HepG2 (cell line): Measurements from ENCODE around the gene KDM5C. TPM values are rescaled to one million over a fixed set of nuclear protein-coding genes. Genes with fewer than 3 reads are reported as not detected.

Source experiments
- ATAC-seq: fragments of 200-7000 bp; cut with Tn5 transposase; 3 replicates; pipeline ENCODE4 v1.9.1; 2020; ENCODE audit warnings: mild to moderate bottlenecking, moderate library complexity
- BruUV-seq: library from RNA; stranded (reverse); fragments of 400-500 nt; replicated peaks from 2 replicates; lab custom pipeline; 2021; lab: Mats Ljungman, UMichigan
- CTCF ChIA-PET: fragments of 300-600 bp; formaldehyde crosslinking; extraction: SDS; loops from one replicate; lab custom pipeline; 2021; ENCODE audit warnings: low total read pairs, inconsistent platforms, low intra/inter-chr PET ratio; lab: Yijun Ruan, JAX
- POLR2A ChIA-PET: fragments of 350-600 bp; sonication (Branson Sonifier 250); formaldehyde crosslinking; loops from one replicate; lab custom pipeline; 2020; ENCODE audit warnings: antibody characterized with exemption, inconsistent platforms; lab: Yijun Ruan, JAX
- DNase-seq: peaks from one replicate; pipeline ENCODE4 v3.0.0-alpha.2; 2015; ENCODE audit warnings: low spot score
- FAIRE-seq: peaks from 3 replicates; lab custom pipeline; 2011; peaks lifted over from hg19 to GRCh38; lab: Jason Lieb, UNC
- H2AFZ ChIP-seq: one replicate; pipeline ENCODE4 v1.6.1; 2011; ENCODE audit warnings: low read length, inconsistent platforms
- H3K27ac ChIP-seq: fragments of 300-600 bp; 3 replicates; pipeline ENCODE4 v1.8.0; 2011; ENCODE audit warnings: mixed run types, mild to moderate bottlenecking, mixed read lengths, low read length, inconsistent platforms; ENCODE audit not compliant: insufficient read depth; ENCODE audit errors: extremely low read length
- H3K27me3 ChIP-seq, 2 experiments: fragments of 200-600 bp in 1 of 2; 2 replicates in 1 of 2; 3 replicates in 1 of 2; pipeline versions ENCODE4 v1.6.0 to v1.8.0; 2011; ENCODE audit warnings: low read length in 2 of 2, mild to moderate bottlenecking in 2 of 2, moderate library complexity in 2 of 2, inconsistent platforms in 1 of 2; ENCODE audit not compliant: insufficient read depth in 2 of 2, control insufficient read depth in 1 of 2
- H3K36me3 ChIP-seq, 2 experiments: fragments of 200-600 bp in 1 of 2; replicated peaks in 1 of 2; 2 replicates in 1 of 2; 3 replicates in 1 of 2; pipeline versions ENCODE4 v1.5.1 to v1.8.0; 2011; ENCODE audit warnings: low read length in 2 of 2, inconsistent platforms in 1 of 2; ENCODE audit not compliant: insufficient read depth in 2 of 2, control insufficient read depth in 1 of 2
- H3K4me1 ChIP-seq: 2 replicates; pipeline ENCODE4 v1.5.1; 2012; ENCODE audit warnings: low read length, inconsistent platforms; ENCODE audit not compliant: insufficient read depth
- H3K4me2 ChIP-seq: 2 replicates; pipeline ENCODE4 v1.6.0; 2011; ENCODE audit warnings: low read depth, low read length, inconsistent platforms
- H3K4me3 ChIP-seq, 3 experiments: fragments of 200-600 bp in 1 of 3; sonication (generic), shearing (Covaris generic) in 1 of 3; replicated peaks in 1 of 3; 2 replicates each; pipeline ENCODE4 v1.5.1; 2011 to 2016; ENCODE audit warnings: low read length in 3 of 3, inconsistent platforms in 2 of 3, low read depth in 2 of 3, mild to moderate bottlenecking in 2 of 3, control low read depth in 1 of 3, mixed read lengths in 1 of 3; ENCODE audit not compliant: insufficient read depth in 1 of 3
- H3K79me2 ChIP-seq: one replicate; pipeline ENCODE4 v1.6.1; 2011; ENCODE audit warnings: low read length, inconsistent platforms; ENCODE audit not compliant: insufficient read depth
- H3K9ac ChIP-seq: 2 replicates; pipeline ENCODE4 v1.6.0; 2011; ENCODE audit warnings: mild to moderate bottlenecking, low read depth, low read length, inconsistent platforms; ENCODE audit not compliant: insufficient read depth
- H3K9me3 ChIP-seq: 2 replicates; pipeline ENCODE4 v1.5.1; 2012; ENCODE audit warnings: mild to moderate bottlenecking, low read length
- H4K20me1 ChIP-seq: 2 replicates; pipeline ENCODE4 v1.6.0; 2011; ENCODE audit warnings: inconsistent platforms, mild to moderate bottlenecking, low read length, moderate library complexity; ENCODE audit not compliant: insufficient read depth
- ATF6 ChIP-seq: sonication (generic); formaldehyde crosslinking; conservative IDR thresholded peaks from 2 replicates; pipeline ENCODE4 v1.4.0; 2020; ENCODE audit warnings: missing genetic modification reagents
- HOMEZ ChIP-seq: IDR thresholded peaks from 2 replicates; pipeline ENCODE4 v1.6.1; 2016; ENCODE audit warnings: low read depth
- NR2F2 ChIP-seq: IDR thresholded peaks from 2 replicates; pipeline ENCODE4 v1.6.1; 2012; ENCODE audit warnings: low read depth, inconsistent platforms, borderline replicate concordance
- PHF21A ChIP-seq: sonication (generic); formaldehyde crosslinking; IDR thresholded peaks from 2 replicates; pipeline ENCODE4 v1.5.0; 2020; ENCODE audit warnings: mild to moderate bottlenecking, missing genetic modification reagents
- ZBTB42 ChIP-seq: sonication (generic); formaldehyde crosslinking; IDR thresholded peaks from 2 replicates; pipeline ENCODE4 v1.5.0; 2020; ENCODE audit warnings: mild to moderate bottlenecking, missing genetic modification reagents
- ZC3H13 ChIP-seq: sonication (generic); formaldehyde crosslinking; IDR thresholded peaks from 2 replicates; pipeline ENCODE4 v1.8.1; 2023; ENCODE audit warnings: mild to moderate bottlenecking, missing genetic modification reagents, moderate library complexity
- ZKSCAN1 ChIP-seq: fragments of 150-350 bp; IDR thresholded peaks from 2 replicates; pipeline ENCODE4 v1.6.1; 2014; ENCODE audit warnings: low read length
- WGBS: methylation state at CpG from one replicate; pipeline ENCODE4 v1.1.6; 2017; ENCODE audit warnings: low lambda C conversion rate; 5-methylcytosine and 5-hydroxymethylcytosine counted together
- in situ Hi-C: cut with HindIII; loops from 2 replicates; pipeline ENCODE4 v1.10.0; 2017; ENCODE audit warnings: low pct_unique_long_range_greater_than_20kb; ENCODE audit not compliant: extremely low pct_ligation_motif_present
- intact Hi-C: fragments of 100-400 bp; cut with micrococcal nuclease; formaldehyde crosslinking; loops from one replicate; pipeline ENCODE4 v1.10.0; 2022; ENCODE audit not compliant: unreplicated experiment
- polyA plus RNA-seq, 8 experiments: library from polyadenylated mRNA; depleted of rRNA in 3 of 8; stranded (reverse) in 7 of 8; unstranded in 1 of 8; fragments of >200 nt; fragmentation: Illumina TruSeq in 4 of 8; extraction: Trizol in 4 of 8; gene quantifications; 2 replicates each; pipeline versions ENCODE4 v1.2.1 to v1.2.3, GENCODE V29; 2011 to 2016; ENCODE audit warnings: low read depth in 4 of 8, missing spikeins in 1 of 8, mixed read lengths in 1 of 8; ENCODE audit not compliant: insufficient read depth in 1 of 8
- total RNA-seq, 5 experiments: library from RNA; depleted of rRNA; stranded (reverse); fragments of >200 nt; fragmentation: Illumina TruSeq; extraction: Trizol; gene quantifications; 2 replicates each; pipeline ENCODE4 v1.2.3, GENCODE V29; 2016; ENCODE audit warnings: low read depth in 1 of 5
- TF ChIP-seq, protein P1 (sequence below): sonication (generic); formaldehyde crosslinking; IDR thresholded peaks from 2 replicates; pipeline ENCODE4 v1.5.0; 2020; ENCODE audit warnings: mild to moderate bottlenecking, low read depth, missing genetic modification reagents, borderline replicate concordance

The KDM5C gene
- total and polyA plus RNA-seq, 2 of the 13 experiments (the other 11 are each of a cell fraction or from before 2014, with no cell fraction given), result 32.5 to 34.0 TPM

- FAIRE-seq (no peak), ATAC-seq (no peak), DNase-seq (no peak)
- Histone ChIP-seq H3K4me2 (no peak overlapping the region), H2AFZ (no peak overlapping the region), H3K79me2 (no peaks in the 10 kb centered on the region), H3K27me3 (no peaks in the 10 kb centered on the region), H3K9me3 (no peaks in the 10 kb centered on the region), H3K36me3 (no peaks in the 10 kb centered on the region), H3K4me1 (no peaks in the 10 kb centered on the region), H4K20me1 (no peaks in the 10 kb centered on the region), H3K4me3 (no peak overlapping the region), H3K27ac (no peak overlapping the region), H3K9ac (no peak overlapping the region)
- intact Hi-C loops, result no loop called here
- in situ Hi-C loops, result no loop called here
- WGBS, result 67% methylated on average over 1 of the region's 11 CpGs
- ChIA-PET POLR2A (no interaction called here), CTCF (no interaction called here)
- no TSS peak for BruUV-seq
- TF ChIP-seq, protein P1, sequence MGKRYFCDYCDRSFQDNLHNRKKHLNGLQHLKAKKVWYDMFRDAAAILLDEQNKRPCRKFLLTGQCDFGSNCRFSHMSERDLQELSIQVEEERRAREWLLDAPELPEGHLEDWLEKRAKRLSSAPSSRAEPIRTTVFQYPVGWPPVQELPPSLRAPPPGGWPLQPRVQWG (CRISPR knock-in tag), result no peak
- TF ChIP-seq ATF6 (CRISPR knock-in tag), result no peak
- TF ChIP-seq PHF21A (CRISPR knock-in tag), result no peak
- TF ChIP-seq, all 625 proteins: peak for 0
These were observed 41.9 kb upstream of the KDM5C start for GRCh38 chrX:53266914-53267313.

- POLR2A ChIA-PET, result no interaction called here
- CTCF ChIA-PET, result no interaction called here
- no peaks in the 10 kb centered on the region for H4K20me1 ChIP-seq
- H3K79me2 ChIP-seq, result no peaks in the 10 kb centered on the region
- H3K9ac ChIP-seq, result no peak overlapping the region
- no peak overlapping the region for H2AFZ ChIP-seq
- H3K9me3 ChIP-seq, result no peaks in the 10 kb centered on the region
- DNase-seq (no peak), ATAC-seq (no peak), FAIRE-seq (no peak)
- in situ Hi-C loops, result no loop called here
- intact Hi-C loops, result no loop called here
- no peak overlapping the region for H3K4me2 ChIP-seq
- BruUV-seq, result no TSS peak
- no peak overlapping the region for H3K4me3 ChIP-seq
- TF ChIP-seq ZC3H13 (CRISPR knock-in tag) (no peak), ZBTB42 (CRISPR knock-in tag) (no peak), HOMEZ (CRISPR knock-in tag) (no peak), NR2F2 (no peak), ZKSCAN1 (no peak)
- no peak overlapping the region for H3K27ac ChIP-seq
- WGBS, result 17% methylated on average over 6 of the region's 8 CpGs
- no peaks in the 10 kb centered on the region for H3K27me3 ChIP-seq
- H3K4me1 ChIP-seq, result no peaks in the 10 kb centered on the region
- H3K36me3 ChIP-seq, result no peaks in the 10 kb centered on the region
These were observed 41.0 kb upstream of the KDM5C start for GRCh38 chrX:53265771-53266574.
